GM21423 (cell line): ENCODE results near the gene MCL1.
"Not testable (repeated sequence)": the region's sequence is repeated elsewhere in the genome, so short reads cannot be mapped to it uniquely, and the experiment has no call there.

ENCODE experiments used
- ATAC-seq: cut with Tn5 transposase; IDR thresholded peaks from one replicate; pipeline ENCODE4 v1.9.1; 2021; ENCODE audit warnings: mild to moderate bottlenecking, moderate library complexity; ENCODE audit not compliant: unreplicated experiment

Gene MCL1

GRCh38 chr1:150603711-150604110 is 24.3 kb upstream of the MCL1 start:
- ATAC-seq, result no peak

- ATAC-seq, result not testable (repeated sequence)
Measured at GRCh38 chr1:150602372-150602771, 23.0 kb upstream of the MCL1 start.

GRCh38 chr1:150601540-150601939 is 22.1 kb upstream of the MCL1 start:
- ATAC-seq, result no peak

GRCh38 chr1:150598346-150598745 is 18.9 kb upstream of the MCL1 start:
- ATAC-seq, result not testable (repeated sequence)

GRCh38 chr1:150596976-150597375 is 17.6 kb upstream of the MCL1 start:
- ATAC-seq, result no peak

GRCh38 chr1:150596095-150596892 is 16.9 kb upstream of the MCL1 start:
- no peak for ATAC-seq

GRCh38 chr1:150582371-150582770 is 3.0 kb upstream of the MCL1 start:
- ATAC-seq, result no peak

- ATAC-seq, result not testable (repeated sequence)
Measured at GRCh38 chr1:150581962-150582361, 2.6 kb upstream of the MCL1 start.

- ATAC-seq, result not testable (repeated sequence)
Measured at GRCh38 chr1:150581437-150581836, 2.0 kb upstream of the MCL1 start.

GRCh38 chr1:150580966-150581365 is 1.6 kb upstream of the MCL1 start:
- ATAC-seq, result not testable (repeated sequence)

GRCh38 chr1:150579945-150580642 is 684 bp upstream of the MCL1 start:
- no peak for ATAC-seq

- no peak for ATAC-seq
Measured at GRCh38 chr1:150578272-150579109, 919 bp downstream of the MCL1 start.

GRCh38 chr1:150577557-150578271 is 1.7 kb downstream of the MCL1 start:
- ATAC-seq, result no peak

- no peak for ATAC-seq
Measured at GRCh38 chr1:150576794-150577556, 2.4 kb downstream of the MCL1 start.

GRCh38 chr1:150576367-150576711 is 3.1 kb downstream of the MCL1 start:
- ATAC-seq, result no peak

- no peak for ATAC-seq
Measured at GRCh38 chr1:150575518-150576366, 3.7 kb downstream of the MCL1 start.

GRCh38 chr1:150575072-150575489 is 4.3 kb downstream of the MCL1 start:
- no peak for ATAC-seq

GRCh38 chr1:150574260-150575071 is 4.9 kb downstream of the MCL1 start:
- no peak for ATAC-seq
